D721Med (cell line): ENCODE data around the gene MCF2L2.

ENCODE experiments used
- DNase-seq: peaks from one replicate; pipeline ENCODE4 v3.0.0; 2011; ENCODE audit warnings: low spot score; ENCODE audit not compliant: insufficient read length
- FAIRE-seq: peaks from 2 replicates; lab custom pipeline; 2011; peaks lifted over from hg19 to GRCh38; lab: Jason Lieb, UNC
- CTCF ChIP-seq: IDR thresholded peaks from 2 replicates; pipeline ENCODE4 v1.5.1; 2012; ENCODE audit warnings: mild to moderate bottlenecking, control low read depth; ENCODE audit not compliant: insufficient read depth; ENCODE audit errors: missing control alignments

MCF2L2 gene

GRCh38 chr3:183202004-183202722 lies 226.3 kb downstream of the MCF2L2 start:
- DNase-seq: no peak
- no peak for TF ChIP-seq CTCF
- no peak for FAIRE-seq

GRCh38 chr3:183198939-183199338 lies 229.5 kb downstream of the MCF2L2 start:
- DNase-seq (no peak), FAIRE-seq (no peak)
- no peak for TF ChIP-seq CTCF

GRCh38 chr3:183197734-183198133 lies 230.7 kb downstream of the MCF2L2 start:
- TF ChIP-seq CTCF: no peak
- FAIRE-seq (no peak), DNase-seq (no peak)

- no peak for DNase-seq
- TF ChIP-seq CTCF: no peak
- no peak for FAIRE-seq
Observed at GRCh38 chr3:183195266-183195665, 233.2 kb downstream of the MCF2L2 start.

- no peak for DNase-seq
- no peak for TF ChIP-seq CTCF
- no peak for FAIRE-seq
Observed at GRCh38 chr3:183193762-183194689, 234.4 kb downstream of the MCF2L2 start.

GRCh38 chr3:183192650-183193300 lies 235.6 kb downstream of the MCF2L2 start:
- TF ChIP-seq CTCF: no peak
- DNase-seq (no peak), FAIRE-seq (no peak)
